CD4-positive, alpha-beta T cell treated with Interleukin-4 for 4 hours (primary cell): ENCODE results near the gene ENTREP1.
"Not testable (repeated sequence)": the region's sequence is repeated elsewhere in the genome, so short reads cannot be mapped to it uniquely, and the experiment has no call there.

Source experiments
- DNase-seq: peaks from one replicate; pipeline ENCODE4 v3.0.0-alpha.2; 2020

The ENTREP1 gene

GRCh38 chr9:69324549-69325401 is at the start of gene ENTREP1:
Gene ENTREP1, plus strand, starts transcription at chr9:69325215. Its CDS starts 95 bp downstream, at chr9:69325310.
- no peak for DNase-seq

- DNase-seq: no peak
These were observed 48.2 kb upstream of the ENTREP1 start for GRCh38 chr9:69276775-69277174.

- DNase-seq: no peak
These were observed 45.8 kb upstream of the ENTREP1 start for GRCh38 chr9:69279084-69279731.

GRCh38 chr9:69279733-69280132 is 45.3 kb upstream of the ENTREP1 start:
- no peak for DNase-seq

- DNase-seq: no peak
These were observed 42.0 kb upstream of the ENTREP1 start for GRCh38 chr9:69283003-69283402.

- DNase-seq: no peak
These were observed 32.9 kb upstream of the ENTREP1 start for GRCh38 chr9:69292078-69292477.

- DNase-seq: no peak
These were observed 31.9 kb upstream of the ENTREP1 start for GRCh38 chr9:69293156-69293555.

- no peak for DNase-seq
These were observed 29.0 kb upstream of the ENTREP1 start for GRCh38 chr9:69295872-69296552.

GRCh38 chr9:69297300-69297980 is 27.6 kb upstream of the ENTREP1 start:
- no peak for DNase-seq

- no peak for DNase-seq
These were observed 25.7 kb upstream of the ENTREP1 start for GRCh38 chr9:69299315-69299714.

- DNase-seq: no peak
These were observed 25.2 kb upstream of the ENTREP1 start for GRCh38 chr9:69299826-69300225.

GRCh38 chr9:69303331-69303730 is 21.7 kb upstream of the ENTREP1 start:
- DNase-seq: no peak

GRCh38 chr9:69306895-69307445 is 18.0 kb upstream of the ENTREP1 start:
- not testable (repeated sequence) for DNase-seq

GRCh38 chr9:69307446-69308205 is 17.4 kb upstream of the ENTREP1 start:
- no peak for DNase-seq

- DNase-seq: no peak
These were observed 16.6 kb upstream of the ENTREP1 start for GRCh38 chr9:69308206-69308931.

GRCh38 chr9:69313175-69313574 is 11.8 kb upstream of the ENTREP1 start:
- no peak for DNase-seq

- DNase-seq: no peak
These were observed 10.5 kb upstream of the ENTREP1 start for GRCh38 chr9:69314547-69314946.

GRCh38 chr9:69317081-69317480 is 7.9 kb upstream of the ENTREP1 start:
- DNase-seq: no peak

- no peak for DNase-seq
These were observed 7.1 kb upstream of the ENTREP1 start for GRCh38 chr9:69317894-69318293.

- no peak for DNase-seq
These were observed 5.5 kb upstream of the ENTREP1 start for GRCh38 chr9:69319324-69320025.

GRCh38 chr9:69322256-69322655 is 2.8 kb upstream of the ENTREP1 start:
- DNase-seq: no peak
